ENCODE data around the gene ERFE.

The ERFE gene

GRCh38 chr2:238154570-238154969, 4.2 kb upstream of the ERFE start:
- no peak overlapping the region for H3K27ac Mint-ChIP-seq
- H3K4me1 Mint-ChIP-seq (ENCODE audit: low read depth): peaks cover 4% of the 10 kb centered on the region
- H3K4me3 Mint-ChIP-seq: no peak overlapping the region
- peaks cover 7% of the 10 kb centered on the region for H3K27me3 Mint-ChIP-seq
- no peak for DNase-seq
- no peaks in the 10 kb centered on the region for H3K36me3 Mint-ChIP-seq (ENCODE audit: low read depth)
- peaks cover 4% of the 10 kb centered on the region for H3K9me3 Mint-ChIP-seq

GRCh38 chr2:238155051-238155760, 3.6 kb upstream of the ERFE start:
- no peak for DNase-seq
- Mint-ChIP-seq H3K9me3 (peaks cover 4% of the 10 kb centered on the region), H3K27me3 (peaks cover 12% of the 10 kb centered on the region)

DNA sequence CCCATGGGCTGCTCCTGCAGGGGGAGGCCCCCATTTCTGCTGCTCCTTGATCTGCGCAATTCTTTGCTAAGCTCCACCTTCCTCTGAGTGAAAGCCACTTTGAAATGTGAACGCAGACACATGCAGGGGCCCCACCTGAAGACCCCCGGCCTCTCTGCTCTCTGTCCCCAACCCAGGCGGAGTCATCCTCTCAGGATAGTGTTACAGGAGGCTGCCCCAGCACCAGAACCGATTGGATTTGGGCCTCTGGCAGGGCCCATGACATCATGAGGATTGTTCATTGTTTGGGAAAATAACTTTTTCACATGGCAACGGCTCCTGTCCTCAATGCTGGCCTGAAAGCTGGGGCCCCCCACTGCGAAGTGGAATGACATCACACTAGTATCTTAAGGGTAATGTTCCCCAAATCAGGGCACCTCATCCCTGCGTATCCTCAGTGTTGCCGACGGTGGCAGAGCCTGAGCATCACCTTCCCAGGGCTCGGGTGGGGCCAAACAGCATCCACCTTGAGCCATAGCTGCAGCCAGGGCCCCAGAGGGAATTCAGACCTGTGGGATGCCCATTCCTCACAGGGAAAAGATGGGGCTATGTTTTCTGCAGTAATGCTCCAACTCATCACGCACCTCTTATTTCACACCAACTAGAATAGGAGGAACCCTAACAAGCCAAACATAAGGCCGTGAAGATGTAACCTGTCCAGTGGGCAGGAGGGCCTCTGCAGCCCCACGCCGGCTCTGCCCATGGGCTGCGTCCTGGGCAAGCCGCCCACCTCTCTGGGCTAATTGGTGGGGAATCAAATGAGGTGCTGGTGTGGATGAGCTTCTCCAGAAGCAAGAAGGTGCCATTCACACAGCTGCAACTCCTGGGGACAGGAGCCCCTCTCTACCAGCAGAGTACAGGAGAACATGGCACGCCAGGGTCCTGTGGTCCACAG, 2.7 kb upstream of the ERFE start:
- Mint-ChIP-seq H3K27me3 (peaks cover 20% of the 10 kb centered on the region), H3K4me1 (ENCODE audit: low read depth) (peaks cover 10% of the 10 kb centered on the region), H3K36me3 (ENCODE audit: low read depth) (no peaks in the 10 kb centered on the region), H3K9me3 (peaks cover 4% of the 10 kb centered on the region), H3K4me3 (no peak overlapping the region), H3K27ac (no peak overlapping the region)
- DNase-seq: no peak

More at GRCh38 chr2:238155051-238155760, 3.6 kb upstream of the ERFE start:
- peaks cover 6% of the 10 kb centered on the region for H3K4me1 Mint-ChIP-seq (ENCODE audit: low read depth)
- no peaks in the 10 kb centered on the region for H3K36me3 Mint-ChIP-seq (ENCODE audit: low read depth)
- H3K4me3 Mint-ChIP-seq: no peak overlapping the region
- H3K27ac Mint-ChIP-seq: no peak overlapping the region

- Mint-ChIP-seq H3K4me1 (ENCODE audit: low read depth) (peaks cover 10% of the 10 kb centered on the region), H3K4me3 (no peak overlapping the region), H3K36me3 (ENCODE audit: low read depth) (no peaks in the 10 kb centered on the region), H3K27ac (no peak overlapping the region), H3K27me3 (peaks cover 25% of the 10 kb centered on the region), H3K9me3 (peaks cover 4% of the 10 kb centered on the region)
- DNase-seq: no peak
Measured at GRCh38 chr2:238157506-238158017, 1.2 kb upstream of the ERFE start.

GRCh38 chr2:238158018-238158508, 707 bp upstream of the ERFE start:
- H3K27ac Mint-ChIP-seq: no peak overlapping the region
- peaks cover 4% of the 10 kb centered on the region for H3K9me3 Mint-ChIP-seq
- peaks cover 10% of the 10 kb centered on the region for H3K4me1 Mint-ChIP-seq (ENCODE audit: low read depth)
- H3K36me3 Mint-ChIP-seq (ENCODE audit: low read depth): no peaks in the 10 kb centered on the region
- H3K4me3 Mint-ChIP-seq: no peak overlapping the region
- no peak for DNase-seq
- peaks cover 28% of the 10 kb centered on the region for H3K27me3 Mint-ChIP-seq

- no peak overlapping the region for H3K27ac Mint-ChIP-seq
- H3K36me3 Mint-ChIP-seq (ENCODE audit: low read depth): no peaks in the 10 kb centered on the region
- H3K27me3 Mint-ChIP-seq: peaks cover 31% of the 10 kb centered on the region
- peak; percentile 57 for DNase-seq
- peaks cover 10% of the 10 kb centered on the region for H3K4me1 Mint-ChIP-seq (ENCODE audit: low read depth)
- H3K9me3 Mint-ChIP-seq: peaks cover 2% of the 10 kb centered on the region
- peak overlapping the region; percentile 53 for H3K4me3 Mint-ChIP-seq
Measured at GRCh38 chr2:238159071-238159539, 335 bp downstream of the ERFE start.

- no peaks in the 10 kb centered on the region for H3K9me3 Mint-ChIP-seq
- H3K27me3 Mint-ChIP-seq: peaks cover 37% of the 10 kb centered on the region
- no peak for DNase-seq
- no peaks in the 10 kb centered on the region for H3K36me3 Mint-ChIP-seq (ENCODE audit: low read depth)
- H3K4me3 Mint-ChIP-seq: peak overlapping the region; percentile 53
- peaks cover 12% of the 10 kb centered on the region for H3K4me1 Mint-ChIP-seq (ENCODE audit: low read depth)
- H3K27ac Mint-ChIP-seq: no peak overlapping the region
Measured at GRCh38 chr2:238159661-238160205, 963 bp downstream of the ERFE start.

GRCh38 chr2:238160206-238161129, 1.7 kb downstream of the ERFE start:
- Mint-ChIP-seq H3K27ac (no peak overlapping the region), H3K27me3 (peaks cover 44% of the 10 kb centered on the region), H3K9me3 (no peaks in the 10 kb centered on the region), H3K36me3 (ENCODE audit: low read depth) (no peaks in the 10 kb centered on the region), H3K4me1 (ENCODE audit: low read depth) (peaks cover 15% of the 10 kb centered on the region), H3K4me3 (no peak overlapping the region)
- no peak for DNase-seq

DNA sequence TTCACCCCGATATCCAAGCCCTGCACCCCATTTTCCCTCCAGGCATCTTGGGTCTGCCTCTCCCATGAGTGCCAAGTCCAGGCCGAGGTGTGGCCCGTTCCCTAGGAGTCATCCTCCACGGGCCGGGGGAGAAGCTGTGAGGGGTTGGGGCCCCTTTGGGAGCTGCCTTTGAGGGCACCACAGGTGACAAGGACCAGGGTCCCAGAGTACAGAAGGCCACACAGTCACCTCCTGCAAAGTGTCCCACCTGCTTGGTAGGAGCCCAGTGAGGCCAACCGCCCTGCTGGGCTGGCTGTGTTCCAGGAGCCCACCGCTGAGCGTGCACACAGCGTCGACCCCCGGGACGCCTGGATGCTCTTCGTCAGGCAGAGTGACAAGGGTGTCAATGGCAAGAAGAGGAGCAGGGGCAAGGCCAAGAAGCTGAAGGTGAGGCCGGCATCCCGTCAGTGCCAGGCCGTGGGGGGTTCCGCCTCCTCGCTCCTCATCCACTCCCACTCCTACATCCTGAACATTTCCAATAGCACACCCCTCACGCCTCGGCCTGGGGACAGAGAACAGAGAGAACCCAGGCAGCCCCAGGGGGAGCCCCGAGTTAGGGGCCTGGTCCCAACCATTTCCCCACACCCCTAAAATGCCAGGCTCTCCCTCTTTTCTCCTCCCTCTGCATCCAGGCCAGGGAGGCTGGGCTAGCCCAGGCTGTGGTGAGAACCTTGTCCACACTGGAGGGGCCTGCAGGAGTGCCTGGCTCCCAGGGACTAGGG, 2.7 kb downstream of the ERFE start:
- Mint-ChIP-seq H3K27ac (no peak overlapping the region), H3K36me3 (ENCODE audit: low read depth) (no peaks in the 10 kb centered on the region), H3K4me3 (no peak overlapping the region), H3K27me3 (peaks cover 45% of the 10 kb centered on the region), H3K4me1 (ENCODE audit: low read depth) (peaks cover 15% of the 10 kb centered on the region), H3K9me3 (no peaks in the 10 kb centered on the region)
- no peak for DNase-seq

GRCh38 chr2:238162251-238162845, 3.6 kb downstream of the ERFE start:
- peaks cover 44% of the 10 kb centered on the region for H3K27me3 Mint-ChIP-seq
- peaks cover 15% of the 10 kb centered on the region for H3K4me1 Mint-ChIP-seq (ENCODE audit: low read depth)
- H3K4me3 Mint-ChIP-seq: no peak overlapping the region
- H3K27ac Mint-ChIP-seq: no peak overlapping the region
- H3K9me3 Mint-ChIP-seq: no peaks in the 10 kb centered on the region
- DNase-seq: no peak
- H3K36me3 Mint-ChIP-seq (ENCODE audit: low read depth): peaks cover 4% of the 10 kb centered on the region

GRCh38 chr2:238162846-238163441, 4.2 kb downstream of the ERFE start:
- Mint-ChIP-seq H3K36me3 (ENCODE audit: low read depth) (peaks cover 10% of the 10 kb centered on the region), H3K4me3 (no peak overlapping the region), H3K27me3 (peaks cover 43% of the 10 kb centered on the region), H3K4me1 (ENCODE audit: low read depth) (peaks cover 15% of the 10 kb centered on the region), H3K27ac (no peak overlapping the region), H3K9me3 (no peaks in the 10 kb centered on the region)
- DNase-seq: no peak

DNA sequence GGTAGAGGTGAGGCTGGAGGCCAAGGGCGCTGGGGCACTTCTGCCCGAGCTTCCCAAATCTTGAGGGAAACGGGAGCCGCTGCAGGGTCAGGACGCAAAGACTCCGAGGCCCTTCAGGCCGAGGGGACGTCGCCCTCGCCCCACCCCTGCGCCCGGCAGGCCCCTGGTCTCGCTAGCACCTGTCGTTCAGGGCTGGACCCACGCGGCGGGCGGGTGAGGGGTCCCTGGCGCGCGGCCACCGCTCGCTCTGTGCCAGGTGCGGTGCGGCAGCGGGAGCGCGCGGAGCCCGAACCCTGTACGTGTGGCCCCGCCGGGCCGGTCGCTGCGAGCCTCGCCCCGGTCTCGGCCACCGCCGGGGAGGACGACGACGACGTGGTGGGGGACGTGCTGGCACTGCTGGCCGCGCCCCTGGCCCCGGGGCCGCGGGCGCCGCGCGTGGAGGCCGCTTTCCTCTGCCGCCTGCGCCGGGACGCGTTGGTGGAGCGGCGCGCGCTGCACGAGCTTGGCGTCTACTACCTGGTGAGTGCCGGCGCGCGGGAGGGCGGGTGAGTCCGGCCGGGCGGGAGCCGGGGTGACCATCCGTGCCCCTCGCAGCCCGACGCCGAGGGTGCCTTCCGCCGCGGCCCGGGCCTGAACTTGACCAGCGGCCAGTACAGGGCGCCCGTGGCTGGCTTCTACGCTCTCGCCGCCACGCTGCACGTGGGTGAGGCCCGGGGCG, 4.9 kb downstream of the ERFE start:
- H3K27me3 Mint-ChIP-seq: peaks cover 43% of the 10 kb centered on the region
- no peak for DNase-seq
- no peak overlapping the region for H3K4me3 Mint-ChIP-seq
- no peaks in the 10 kb centered on the region for H3K9me3 Mint-ChIP-seq
- no peak overlapping the region for H3K27ac Mint-ChIP-seq
- peaks cover 15% of the 10 kb centered on the region for H3K4me1 Mint-ChIP-seq (ENCODE audit: low read depth)
- H3K36me3 Mint-ChIP-seq (ENCODE audit: low read depth): peaks cover 17% of the 10 kb centered on the region

Data from activated T-cell treated with anti-CD3 and anti-CD28 coated beads, Interleukin-2, amount 50 U/mL, for 24 hours (primary cell).